Activated naive CD8-positive, alpha-beta T cell treated with anti-CD3 and anti-CD28 coated beads, Interleukin-2, amount 50 U/mL, for 16 hours (primary cell): Measurements from ENCODE around the gene NCCRP1.

Source experiments
- DNase-seq: peaks from one replicate; pipeline ENCODE4 v3.0.0-alpha.2; 2020; ENCODE audit warnings: low read depth, low spot score

Gene NCCRP1

GRCh38 chr19:39180749-39181148 lies 16.0 kb upstream of the NCCRP1 start:
- DNase-seq = no peak

GRCh38 chr19:39181500-39182173 lies 15.1 kb upstream of the NCCRP1 start:
- DNase-seq = no peak

- DNase-seq = no peak
Observed at GRCh38 chr19:39182174-39182505, 14.6 kb upstream of the NCCRP1 start.

GRCh38 chr19:39183104-39183503 lies 13.7 kb upstream of the NCCRP1 start:
- DNase-seq = no peak

GRCh38 chr19:39186391-39186790 lies 10.4 kb upstream of the NCCRP1 start:
- DNase-seq = no peak

GRCh38 chr19:39187552-39187943 lies 9.2 kb upstream of the NCCRP1 start:
- DNase-seq = no peak

- DNase-seq = no peak
Observed at GRCh38 chr19:39188960-39189359, 7.8 kb upstream of the NCCRP1 start.

- DNase-seq = no peak
Observed at GRCh38 chr19:39190768-39191167, 6.0 kb upstream of the NCCRP1 start.

- DNase-seq = no peak
Observed at GRCh38 chr19:39192846-39193245, 3.9 kb upstream of the NCCRP1 start.

- DNase-seq = no peak
Observed at GRCh38 chr19:39193803-39194202, 3.0 kb upstream of the NCCRP1 start.

- no peak for DNase-seq
Observed at GRCh38 chr19:39194832-39195542, 1.8 kb upstream of the NCCRP1 start.

- no peak for DNase-seq
Observed at GRCh38 chr19:39195755-39196154, 1.0 kb upstream of the NCCRP1 start.

GRCh38 chr19:39196320-39196719 lies 444 bp upstream of the NCCRP1 start:
- no peak for DNase-seq

- DNase-seq = no peak
Observed at GRCh38 chr19:39197808-39198207, 1.0 kb downstream of the NCCRP1 start.

GRCh38 chr19:39199025-39199424 lies 2.3 kb downstream of the NCCRP1 start:
- DNase-seq = no peak

- DNase-seq = no peak
Observed at GRCh38 chr19:39200066-39200802, 3.5 kb downstream of the NCCRP1 start.

- DNase-seq = no peak
Observed at GRCh38 chr19:39200803-39201115, 4.0 kb downstream of the NCCRP1 start.

GRCh38 chr19:39202998-39203355 lies 6.2 kb downstream of the NCCRP1 start:
- no peak for DNase-seq

GRCh38 chr19:39203372-39204341 lies 6.9 kb downstream of the NCCRP1 start, which contains the start of gene SYCN:
SYCN (minus strand) TSS chr19:39204263; CDS start chr19:39204254, 9 bp downstream.
- DNase-seq = no peak

- DNase-seq = no peak
Observed at GRCh38 chr19:39205449-39205764, 8.6 kb downstream of the NCCRP1 start.

GRCh38 chr19:39206122-39206521 lies 9.4 kb downstream of the NCCRP1 start:
- no peak for DNase-seq

- no peak for DNase-seq
Observed at GRCh38 chr19:39207293-39207836, 10.6 kb downstream of the NCCRP1 start.
